Glomerular visceral epithelial cell (primary cell): Measurements from ENCODE around the gene CHKB.

Source experiments
- DNase-seq: peaks from one replicate; pipeline ENCODE4 v3.0.0-alpha.2; 2016; ENCODE audit errors: extremely low spot score

CHKB gene

GRCh38 chr22:50599816-50600455, 17.3 kb upstream of the CHKB start:
- peak; percentile 20 for DNase-seq

- no peak for DNase-seq
Observed at GRCh38 chr22:50597097-50597496, 14.4 kb upstream of the CHKB start.

GRCh38 chr22:50595189-50595588, 12.5 kb upstream of the CHKB start:
- DNase-seq, result no peak

- DNase-seq, result no peak
Observed at GRCh38 chr22:50587407-50587806, 4.8 kb upstream of the CHKB start.

- no peak for DNase-seq
Observed at GRCh38 chr22:50586416-50586815, 3.8 kb upstream of the CHKB start.

- DNase-seq, result no peak
Observed at GRCh38 chr22:50585781-50586180, 3.1 kb upstream of the CHKB start.

- DNase-seq, result no peak
Observed at GRCh38 chr22:50585238-50585637, 2.6 kb upstream of the CHKB start.

- no peak for DNase-seq
Observed at GRCh38 chr22:50584106-50585096, 1.8 kb upstream of the CHKB start.

- no peak for DNase-seq
Observed at GRCh38 chr22:50583294-50583861, 729 bp upstream of the CHKB start.

GRCh38 chr22:50581950-50582492, 628 bp downstream of the CHKB start:
- DNase-seq, result peak; percentile 12

- no peak for DNase-seq
Observed at GRCh38 chr22:50581031-50581949, 1.4 kb downstream of the CHKB start.

GRCh38 chr22:50579752-50580151, 2.9 kb downstream of the CHKB start:
- DNase-seq, result no peak

- no peak for DNase-seq
Observed at GRCh38 chr22:50578776-50579310, 3.8 kb downstream of the CHKB start.

- DNase-seq, result no peak
Observed at GRCh38 chr22:50577987-50578775, 4.5 kb downstream of the CHKB start, which contains the start of gene CPT1B. TSS of gene CPT1B (minus strand) at chr22:50578427. CDS start at chr22:50577915, 512 bp downstream.

GRCh38 chr22:50577697-50577986, 5.0 kb downstream of the CHKB start:
- no peak for DNase-seq

- DNase-seq, result no peak
Observed at GRCh38 chr22:50576806-50577696, 5.6 kb downstream of the CHKB start.

GRCh38 chr22:50576070-50576469, 6.6 kb downstream of the CHKB start:
- DNase-seq, result peak; percentile 36

- DNase-seq, result no peak
Observed at GRCh38 chr22:50575426-50575941, 7.2 kb downstream of the CHKB start.

- DNase-seq, result no peak
Observed at GRCh38 chr22:50574383-50574755, 8.3 kb downstream of the CHKB start.
